BJ (cell line): Measurements from ENCODE around the gene USP36. TPM values are rescaled to one million over a fixed set of nuclear protein-coding genes. Genes with fewer than 3 reads are reported as not detected.

ENCODE experiments used
- CTCF ChIA-PET: fragments of 350-600 bp; formaldehyde crosslinking; extraction: SDS; loops from one replicate; lab custom pipeline; 2021; ENCODE audit warnings: antibody characterized with exemption, inconsistent platforms; lab: Yijun Ruan, JAX
- POLR2A ChIA-PET: fragments of 300-600 bp; sonication (Branson Sonifier 250); formaldehyde crosslinking; extraction: SDS; loops from one replicate; lab custom pipeline; 2021; ENCODE audit warnings: antibody characterized with exemption; lab: Charles Lee
- DNase-seq: peaks from one replicate; pipeline ENCODE4 v3.0.0-alpha.2; 2011; ENCODE audit warnings: low read depth
- H3K27me3 ChIP-seq: 2 replicates; pipeline ENCODE4 v1.6.0; 2011; ENCODE audit warnings: low read length; ENCODE audit not compliant: control insufficient read depth, insufficient read depth
- H3K36me3 ChIP-seq: 2 replicates; pipeline ENCODE4 v1.5.1; 2011; ENCODE audit warnings: low read length; ENCODE audit not compliant: control insufficient read depth, insufficient read depth
- H3K4me3 ChIP-seq: 2 replicates; pipeline ENCODE4 v1.5.1; 2011; ENCODE audit warnings: low read depth, mild to moderate bottlenecking, control low read depth, low read length
- CTCF ChIP-seq: IDR thresholded peaks from 2 replicates; pipeline ENCODE4 v1.5.1; 2011; ENCODE audit warnings: low read depth, mild to moderate bottlenecking, control low read depth, inconsistent platforms, low read length, moderate library complexity; ENCODE audit not compliant: insufficient read depth
- polyA plus RNA-seq: library from polyadenylated mRNA; depleted of rRNA; stranded (reverse); fragments of >200 nt; gene quantifications from 2 replicates; pipeline ENCODE4 v1.2.3, GENCODE V29; 2011

The USP36 gene
- polyA plus RNA-seq, 1 experiment: 22.1 TPM

- no peak for DNase-seq
- no peak for TF ChIP-seq CTCF
- H3K36me3 ChIP-seq: peaks cover 20% of the 10 kb centered on the region
- H3K4me3 ChIP-seq: no peak overlapping the region
- H3K27me3 ChIP-seq: no peaks in the 10 kb centered on the region
- CTCF ChIA-PET: no interaction called here
- POLR2A ChIA-PET: no interaction called here
These were observed 20.6 kb upstream of the USP36 start for GRCh38 chr17:78861229-78861628.

DNA sequence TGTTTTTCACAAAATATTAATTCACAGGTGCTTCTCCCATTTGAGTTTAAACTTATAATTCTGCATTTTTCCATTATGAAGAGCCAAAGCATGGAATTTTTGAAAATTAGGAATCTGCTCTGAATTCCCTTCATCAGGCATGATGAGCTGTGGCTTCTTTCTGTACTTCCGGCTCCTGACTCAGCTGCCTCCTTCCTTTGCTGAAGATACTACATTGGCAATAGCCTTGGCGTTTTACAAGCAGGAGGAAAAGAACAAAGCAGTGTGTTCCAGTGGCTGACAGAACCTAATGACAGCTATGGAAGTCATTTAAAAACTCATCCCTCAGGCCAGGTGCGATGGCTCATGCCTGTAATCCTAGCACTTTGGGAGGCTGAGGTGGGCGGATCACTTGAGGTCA lies 18.4 kb upstream of the USP36 start:
- ChIA-PET CTCF (interaction anchor here (2.4 kb wide), 1 partner anchor 112 kb away, joined by 8 read pairs; no protein-coding TSS in a partner anchor), POLR2A (no interaction called here)
- no peak for TF ChIP-seq CTCF
- H3K4me3 ChIP-seq: no peak overlapping the region
- H3K27me3 ChIP-seq: no peaks in the 10 kb centered on the region
- peaks cover 35% of the 10 kb centered on the region for H3K36me3 ChIP-seq
- DNase-seq: no peak

DNA sequence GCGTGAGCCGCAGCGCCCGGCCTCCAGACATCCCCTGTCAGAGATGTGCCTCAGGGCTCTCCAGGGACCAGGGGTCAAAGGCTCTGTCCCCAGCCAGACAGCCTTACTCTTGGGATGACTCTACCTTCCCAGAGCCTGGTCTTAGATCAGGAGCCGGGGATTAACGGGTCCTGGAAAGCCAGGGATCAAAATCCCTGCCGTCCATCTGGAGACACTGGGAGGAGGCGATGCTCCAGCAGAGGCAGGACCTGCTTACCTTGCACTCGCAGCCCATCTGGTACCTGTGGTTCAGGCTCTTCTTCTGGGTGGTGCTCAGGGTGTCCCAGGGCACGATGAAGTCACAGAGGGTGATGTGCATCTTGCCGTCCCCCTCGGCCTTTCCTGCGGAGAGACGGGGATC lies 16.7 kb upstream of the USP36 start:
- ChIA-PET POLR2A (no interaction called here), CTCF (no interaction called here)
- Histone ChIP-seq H3K27me3 (no peaks in the 10 kb centered on the region), H3K4me3 (no peak overlapping the region), H3K36me3 (peaks cover 40% of the 10 kb centered on the region)
- DNase-seq: no peak
- TF ChIP-seq CTCF: no peak

GRCh38 chr17:78855561-78856165 lies 15.0 kb upstream of the USP36 start:
- H3K27me3 ChIP-seq: no peaks in the 10 kb centered on the region
- H3K4me3 ChIP-seq: no peak overlapping the region
- ChIA-PET CTCF (no interaction called here), POLR2A (no interaction called here)
- no peak for DNase-seq
- TF ChIP-seq CTCF: no peak
- peaks cover 41% of the 10 kb centered on the region for H3K36me3 ChIP-seq

- H3K27me3 ChIP-seq: no peaks in the 10 kb centered on the region
- H3K4me3 ChIP-seq: no peak overlapping the region
- CTCF ChIA-PET: no interaction called here
- no peak for DNase-seq
- H3K36me3 ChIP-seq: peaks cover 38% of the 10 kb centered on the region
- POLR2A ChIA-PET: no interaction called here
- no peak for TF ChIP-seq CTCF
These were observed 13.9 kb upstream of the USP36 start for GRCh38 chr17:78854508-78854907.
